ENCODE measurements around the gene PLA2G15.
A peak's percentile ranks its signal among the peaks of the same experiment; 100 is the strongest.

PLA2G15 gene

GRCh38 chr16:68233085-68233834 is 11.9 kb upstream of the PLA2G15 start:
- no peak for DNase-seq

- DNase-seq: no peak
Measured at GRCh38 chr16:68233835-68234187, 11.4 kb upstream of the PLA2G15 start.

GRCh38 chr16:68234188-68235107 is 10.7 kb upstream of the PLA2G15 start:
- DNase-seq: peak; percentile 14

- DNase-seq: no peak
Measured at GRCh38 chr16:68235108-68235886, 9.9 kb upstream of the PLA2G15 start.

- no peak for DNase-seq
Measured at GRCh38 chr16:68235887-68236136, 9.4 kb upstream of the PLA2G15 start, which contains the start of gene ESRP2. ESRP2 (minus strand) TSS chr16:68236127; CDS start chr16:68236045, 82 bp downstream.

GRCh38 chr16:68236137-68236825 is 8.9 kb upstream of the PLA2G15 start:
- no peak for DNase-seq

- no peak for DNase-seq
Measured at GRCh38 chr16:68236826-68237242, 8.3 kb upstream of the PLA2G15 start.

GRCh38 chr16:68237243-68238028 is 7.7 kb upstream of the PLA2G15 start:
- peak; percentile 92 for DNase-seq

- no peak for DNase-seq
Measured at GRCh38 chr16:68238029-68238345, 7.2 kb upstream of the PLA2G15 start.

GRCh38 chr16:68242085-68242484 is 3.1 kb upstream of the PLA2G15 start:
- no peak for DNase-seq

- no peak for DNase-seq
Measured at GRCh38 chr16:68242926-68243858, 2.0 kb upstream of the PLA2G15 start.

GRCh38 chr16:68244481-68244902 is 681 bp upstream of the PLA2G15 start:
- DNase-seq: no peak

GRCh38 chr16:68246121-68246520 is 948 bp downstream of the PLA2G15 start:
- no peak for DNase-seq

GRCh38 chr16:68246666-68247065 is 1.5 kb downstream of the PLA2G15 start:
- no peak for DNase-seq

- no peak for DNase-seq
Measured at GRCh38 chr16:68247400-68247799, 2.2 kb downstream of the PLA2G15 start.

- DNase-seq: no peak
Measured at GRCh38 chr16:68247932-68248331, 2.8 kb downstream of the PLA2G15 start.

GRCh38 chr16:68249371-68249770 is 4.2 kb downstream of the PLA2G15 start:
- no peak for DNase-seq

- no peak for DNase-seq
Measured at GRCh38 chr16:68250951-68251350, 5.8 kb downstream of the PLA2G15 start.

- DNase-seq: no peak
Measured at GRCh38 chr16:68251832-68252231, 6.7 kb downstream of the PLA2G15 start.

GRCh38 chr16:68252383-68252782 is 7.2 kb downstream of the PLA2G15 start:
- DNase-seq: no peak

GRCh38 chr16:68253721-68254120 is 8.5 kb downstream of the PLA2G15 start:
- DNase-seq: no peak
